ENCODE data around the gene ATF5. TPM values are rescaled to one million over a fixed set of nuclear protein-coding genes. Genes with fewer than 3 reads are reported as not detected.

The ATF5 gene
- total RNA-seq (36.4 TPM), polyA plus RNA-seq (ENCODE audit: insufficient read depth, low read depth, low replicate concordance) (22.7 TPM)
- long read RNA-seq, donor 1, partial matches to known transcripts: 0 of 10 reads
- long read RNA-seq, donor 1, other reads (novel, unspliced or antisense): 9 of 10 reads
- long read RNA-seq, donor 2, transcript ATF5-205 (2 exons, 682 nt): major isoform, 6 of 10 reads
- long read RNA-seq, donor 2, partial matches to known transcripts: 0 of 10 reads
- long read RNA-seq, donor 2, other reads (novel, unspliced or antisense): 0 of 10 reads
- long read RNA-seq, donor 3, transcript ATF5-201 (3 exons, 2,069 nt): major isoform, 7 of 22 reads
- long read RNA-seq, donor 3, partial matches to known transcripts: 10 of 22 reads
- long read RNA-seq, donor 3, other reads (novel, unspliced or antisense): 0 of 22 reads
- long read RNA-seq, donor 4, transcript ATF5-201 (3 exons, 2,069 nt): major isoform, 5 of 33 reads
- long read RNA-seq, donor 4, partial matches to known transcripts: 20 of 33 reads
- long read RNA-seq, donor 4, other reads (novel, unspliced or antisense): 8 of 33 reads
- long read RNA-seq, donor 5: 0 reads
- long read RNA-seq, donor 6, partial matches to known transcripts: 0 of 2 reads
- long read RNA-seq, donor 6, other reads (novel, unspliced or antisense): 0 of 2 reads
- long read RNA-seq, donor 7, partial matches to known transcripts: 1 of 6 reads
- long read RNA-seq, donor 7, other reads (novel, unspliced or antisense): 5 of 6 reads
- long read RNA-seq, donor 8, partial matches to known transcripts: 8 of 12 reads
- long read RNA-seq, donor 8, other reads (novel, unspliced or antisense): 0 of 12 reads
- long read RNA-seq, donor 9, partial matches to known transcripts: 0 of 1 reads
- long read RNA-seq, donor 9, other reads (novel, unspliced or antisense): 0 of 1 reads
- long read RNA-seq, donor 10, partial matches to known transcripts: 0 of 2 reads
- long read RNA-seq, donor 10, other reads (novel, unspliced or antisense): 0 of 2 reads

DNA sequence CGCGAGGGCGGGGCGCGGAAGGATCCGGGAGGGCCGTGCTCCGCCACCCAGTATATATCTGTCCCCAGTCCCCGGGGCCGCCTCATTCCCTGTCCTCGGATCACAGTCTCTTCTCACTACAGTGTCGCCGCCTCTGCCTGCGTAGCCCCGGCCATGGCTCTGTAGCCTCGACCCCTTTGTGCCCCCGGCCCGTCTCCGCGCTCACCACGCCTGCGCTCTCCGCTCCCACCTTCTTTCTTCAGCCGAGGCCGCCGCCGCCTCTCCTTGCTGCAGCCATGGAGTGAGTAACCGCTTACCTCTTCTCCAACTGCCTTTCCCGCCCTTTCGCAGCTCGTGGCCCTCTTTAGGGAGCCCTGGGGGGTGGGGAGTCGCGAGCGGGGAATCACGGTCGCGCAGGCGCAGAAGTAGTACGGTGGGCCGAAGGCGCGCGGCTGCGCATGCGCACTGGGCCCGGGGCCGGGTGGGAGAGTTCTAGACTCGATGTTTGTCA, at the start of gene ATF5, which contains the start of gene NUP62:
TSS of gene ATF5 (plus strand) at position 85 of the 490 bp plus-strand sequence. CDS start 1,646 bp downstream, outside the sequence.
TSS of gene NUP62 (minus strand) at position 384 of the 490 bp plus-strand sequence. CDS start 19,697 bp downstream, outside the sequence.
- peaks cover 2 to 6% (median 4%) of the 10 kb centered on the region in 3 donors for H3K36me3 ChIP-seq (ENCODE audit: control insufficient read depth in 2 of 3, insufficient read depth in 3 of 3, low read length in 3 of 3)
- peaks cover 3 to 10% (median 4%) of the 10 kb centered on the region in 3 donors for H3K4me1 ChIP-seq (ENCODE audit: control insufficient read depth in 2 of 3, insufficient read depth in 2 of 3, low read depth in 1 of 3, low read length in 3 of 3)
- DNase-seq (peak; percentile 93 to 97 (median 96)), FAIRE-seq (no peak)
- no peaks in the 10 kb centered on the region for H3K9me3 ChIP-seq (ENCODE audit: control insufficient read depth in 2 of 3, insufficient read depth in 1 of 3, low read length in 3 of 3)
- peak within 1 kb of the TSS; percentile 72 to 91 (median 82) for H3K4me3 ChIP-seq (ENCODE audit: low read length in 3 of 3)
- intact Hi-C loops (cut with DNase I): no loop called here
- TF ChIP-seq, protein P1, sequence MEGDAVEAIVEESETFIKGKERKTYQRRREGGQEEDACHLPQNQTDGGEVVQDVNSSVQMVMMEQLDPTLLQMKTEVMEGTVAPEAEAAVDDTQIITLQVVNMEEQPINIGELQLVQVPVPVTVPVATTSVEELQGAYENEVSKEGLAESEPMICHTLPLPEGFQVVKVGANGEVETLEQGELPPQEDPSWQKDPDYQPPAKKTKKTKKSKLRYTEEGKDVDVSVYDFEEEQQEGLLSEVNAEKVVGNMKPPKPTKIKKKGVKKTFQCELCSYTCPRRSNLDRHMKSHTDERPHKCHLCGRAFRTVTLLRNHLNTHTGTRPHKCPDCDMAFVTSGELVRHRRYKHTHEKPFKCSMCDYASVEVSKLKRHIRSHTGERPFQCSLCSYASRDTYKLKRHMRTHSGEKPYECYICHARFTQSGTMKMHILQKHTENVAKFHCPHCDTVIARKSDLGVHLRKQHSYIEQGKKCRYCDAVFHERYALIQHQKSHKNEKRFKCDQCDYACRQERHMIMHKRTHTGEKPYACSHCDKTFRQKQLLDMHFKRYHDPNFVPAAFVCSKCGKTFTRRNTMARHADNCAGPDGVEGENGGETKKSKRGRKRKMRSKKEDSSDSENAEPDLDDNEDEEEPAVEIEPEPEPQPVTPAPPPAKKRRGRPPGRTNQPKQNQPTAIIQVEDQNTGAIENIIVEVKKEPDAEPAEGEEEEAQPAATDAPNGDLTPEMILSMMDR (IDR thresholded peaks at IDR 0.05; ENCODE audit: borderline replicate concordance, extremely low read depth, insufficient read depth): no peak
- H3K27ac ChIP-seq (ENCODE audit: low read depth in 2 of 2, low read length in 2 of 2): peak within 1 kb of the TSS; percentile 90 to 94
- H3K9ac ChIP-seq (ENCODE audit: low read length in 3 of 3): peak within 1 kb of the TSS; percentile 68 to 81 (median 79)
- no peaks in the 10 kb centered on the region for H3K27me3 ChIP-seq (ENCODE audit: control insufficient read depth, insufficient read depth, low read length)

GRCh38 chr19:49879243-49879963, 49.6 kb upstream of the ATF5 start:
- H3K9ac ChIP-seq (ENCODE audit: low read length in 3 of 3): no peak overlapping the region
- DNase-seq: peak in 1 of 5 donors; percentile 58
- H3K9me3 ChIP-seq (ENCODE audit: control insufficient read depth in 2 of 3, insufficient read depth in 1 of 3, low read length in 3 of 3): peaks cover 0 to 5% (median 0%) of the 10 kb centered on the region in 3 donors
- H3K27me3 ChIP-seq (ENCODE audit: control insufficient read depth, insufficient read depth, low read length): no peaks in the 10 kb centered on the region
- TF ChIP-seq, protein P1 (IDR thresholded peaks at IDR 0.05; ENCODE audit: borderline replicate concordance, extremely low read depth, insufficient read depth): no peak
- peaks cover 8 to 56% (median 31%) of the 10 kb centered on the region in 3 donors for H3K36me3 ChIP-seq (ENCODE audit: control insufficient read depth in 2 of 3, insufficient read depth in 3 of 3, low read length in 3 of 3)
- intact Hi-C loops (cut with DNase I): no loop called here
- H3K4me3 ChIP-seq (ENCODE audit: low read length in 3 of 3): no peak overlapping the region
- peaks cover 0 to 18% (median 14%) of the 10 kb centered on the region in 3 donors for H3K4me1 ChIP-seq (ENCODE audit: control insufficient read depth in 2 of 3, insufficient read depth in 2 of 3, low read depth in 1 of 3, low read length in 3 of 3)
- FAIRE-seq: no peak
- no peak overlapping the region for H3K27ac ChIP-seq (ENCODE audit: low read depth in 2 of 2, low read length in 2 of 2)

GRCh38 chr19:49880162-49880869, 48.7 kb upstream of the ATF5 start:
- H3K27ac ChIP-seq (ENCODE audit: low read depth in 2 of 2, low read length in 2 of 2): no peak overlapping the region
- no peak overlapping the region for H3K9ac ChIP-seq (ENCODE audit: low read length in 3 of 3)
- H3K9me3 ChIP-seq (ENCODE audit: control insufficient read depth in 2 of 3, insufficient read depth in 1 of 3, low read length in 3 of 3): peaks cover 0 to 5% (median 0%) of the 10 kb centered on the region in 3 donors
- H3K27me3 ChIP-seq (ENCODE audit: control insufficient read depth, insufficient read depth, low read length): no peaks in the 10 kb centered on the region
- intact Hi-C loops (cut with DNase I): no loop called here
- H3K36me3 ChIP-seq (ENCODE audit: control insufficient read depth in 2 of 3, insufficient read depth in 3 of 3, low read length in 3 of 3): peaks cover 8 to 63% (median 34%) of the 10 kb centered on the region in 3 donors
- peaks cover 0 to 17% (median 10%) of the 10 kb centered on the region in 3 donors for H3K4me1 ChIP-seq (ENCODE audit: control insufficient read depth in 2 of 3, insufficient read depth in 2 of 3, low read depth in 1 of 3, low read length in 3 of 3)
- FAIRE-seq: no peak
- peak in 1 of 5 donors; percentile 58 for DNase-seq
- TF ChIP-seq, protein P1 (IDR thresholded peaks at IDR 0.05; ENCODE audit: borderline replicate concordance, extremely low read depth, insufficient read depth): no peak
- no peak overlapping the region for H3K4me3 ChIP-seq (ENCODE audit: low read length in 3 of 3)
